Measurements from ENCODE around the gene CTSC.
"Not testable (repeated sequence)": the region's sequence is repeated elsewhere in the genome, so short reads cannot be mapped to it uniquely, and the experiment has no call there.

CTSC gene

GRCh38 chr11:88277349-88277915 lies 60.1 kb downstream of the CTSC start:
- no peak for DNase-seq

GRCh38 chr11:88275636-88276035 lies 61.9 kb downstream of the CTSC start:
- no peak for DNase-seq

- no peak for DNase-seq
These were observed 70.6 kb downstream of the CTSC start for GRCh38 chr11:88266919-88267318.

- no peak for DNase-seq
These were observed 71.4 kb downstream of the CTSC start for GRCh38 chr11:88266157-88266556.

GRCh38 chr11:88259431-88259830 lies 78.1 kb downstream of the CTSC start:
- no peak for DNase-seq

- DNase-seq, result no peak
These were observed 85.3 kb downstream of the CTSC start for GRCh38 chr11:88252208-88252607.

- DNase-seq, result no peak
These were observed 86.8 kb downstream of the CTSC start for GRCh38 chr11:88250566-88251242.

GRCh38 chr11:88249706-88250105 lies 87.8 kb downstream of the CTSC start:
- no peak for DNase-seq

- DNase-seq, result no peak
These were observed 90.8 kb downstream of the CTSC start for GRCh38 chr11:88246696-88247095.

- DNase-seq, result not testable (repeated sequence)
These were observed 92.0 kb downstream of the CTSC start for GRCh38 chr11:88245576-88245975.

Measured in cerebellar nuclear complex (tissue), 1 donor.